RWPE1 (cell line): Measurements from ENCODE around the gene ST8SIA5.

Experiments used
- CTCF ChIA-PET: fragments of 350-600 bp; sonication (Branson Sonifier 250); formaldehyde crosslinking; extraction: SDS; loops from one replicate; lab custom pipeline; 2021; lab: Yijun Ruan, JAX
- POLR2A ChIA-PET: fragments of 400-600 bp; formaldehyde crosslinking; extraction: SDS; loops from one replicate; lab custom pipeline; 2020; ENCODE audit warnings: antibody characterized with exemption; ENCODE audit not compliant: low non-redundant PET; lab: Yijun Ruan, JAX
- DNase-seq: peaks from one replicate; pipeline ENCODE4 v3.0.0; 2012; ENCODE audit warnings: low spot score
- H3K27ac ChIP-seq: fragments of 450-650 bp; 2 replicates; pipeline ENCODE4 v1.5.1; 2017
- CTCF ChIP-seq: fragments of 450-650 bp; conservative IDR thresholded peaks from 2 replicates; pipeline ENCODE4 v1.5.1; 2017; ENCODE audit warnings: low read depth, mild to moderate bottlenecking

ST8SIA5 gene

GRCh38 chr18:46719388-46719787 lies 37.5 kb downstream of the ST8SIA5 start:
- TF ChIP-seq CTCF, result no peak
- H3K27ac ChIP-seq, result no peak overlapping the region
- ChIA-PET CTCF (interaction anchor here (0.7 kb wide), 1 partner anchor 17 kb away, joined by 3 read pairs; no protein-coding TSS in a partner anchor), POLR2A (no interaction called here)
- DNase-seq, result no peak

- no peak for TF ChIP-seq CTCF
- POLR2A ChIA-PET, result no interaction called here
- DNase-seq, result no peak
- CTCF ChIA-PET, result interaction anchor here (0.6 to 0.7 kb wide), 3 partner anchors 17 to 981 kb away, joined by 3 to 4 read pairs (median 3); no protein-coding TSS in a partner anchor
- no peak overlapping the region for H3K27ac ChIP-seq
These were observed 38.1 kb downstream of the ST8SIA5 start for GRCh38 chr18:46718501-46719341.

- ChIA-PET POLR2A (no interaction called here), CTCF (no interaction called here)
- no peak overlapping the region for H3K27ac ChIP-seq
- no peak for TF ChIP-seq CTCF
- no peak for DNase-seq
These were observed 40.0 kb downstream of the ST8SIA5 start for GRCh38 chr18:46716827-46717226.

GRCh38 chr18:46716336-46716735 lies 40.5 kb downstream of the ST8SIA5 start:
- DNase-seq, result no peak
- H3K27ac ChIP-seq, result no peak overlapping the region
- ChIA-PET CTCF (no interaction called here), POLR2A (no interaction called here)
- no peak for TF ChIP-seq CTCF

- POLR2A ChIA-PET, result no interaction called here
- CTCF ChIA-PET, result no interaction called here
- DNase-seq, result no peak
- TF ChIP-seq CTCF, result no peak
- no peak overlapping the region for H3K27ac ChIP-seq
These were observed 41.8 kb downstream of the ST8SIA5 start for GRCh38 chr18:46715062-46715461.

- DNase-seq, result no peak
- H3K27ac ChIP-seq, result no peak overlapping the region
- TF ChIP-seq CTCF, result no peak
- POLR2A ChIA-PET, result no interaction called here
- CTCF ChIA-PET, result no interaction called here
These were observed 44.4 kb downstream of the ST8SIA5 start for GRCh38 chr18:46712406-46712805.
